SK-N-MC (cell line): ENCODE measurements around the gene YWHAH.

Experiments used
- EZH2 ChIP-seq: fragments of 200-600 bp; sonication (generic); IDR thresholded peaks from one replicate; pipeline ENCODE4 v1.6.1; 2017; ENCODE audit warnings: antibody characterized with exemption
- POLR2AphosphoS5 ChIP-seq: IDR thresholded peaks from 2 replicates; pipeline ENCODE4 v1.6.1; 2012; ENCODE audit warnings: mild to moderate bottlenecking, low read depth, low read length, borderline replicate concordance

DNA sequence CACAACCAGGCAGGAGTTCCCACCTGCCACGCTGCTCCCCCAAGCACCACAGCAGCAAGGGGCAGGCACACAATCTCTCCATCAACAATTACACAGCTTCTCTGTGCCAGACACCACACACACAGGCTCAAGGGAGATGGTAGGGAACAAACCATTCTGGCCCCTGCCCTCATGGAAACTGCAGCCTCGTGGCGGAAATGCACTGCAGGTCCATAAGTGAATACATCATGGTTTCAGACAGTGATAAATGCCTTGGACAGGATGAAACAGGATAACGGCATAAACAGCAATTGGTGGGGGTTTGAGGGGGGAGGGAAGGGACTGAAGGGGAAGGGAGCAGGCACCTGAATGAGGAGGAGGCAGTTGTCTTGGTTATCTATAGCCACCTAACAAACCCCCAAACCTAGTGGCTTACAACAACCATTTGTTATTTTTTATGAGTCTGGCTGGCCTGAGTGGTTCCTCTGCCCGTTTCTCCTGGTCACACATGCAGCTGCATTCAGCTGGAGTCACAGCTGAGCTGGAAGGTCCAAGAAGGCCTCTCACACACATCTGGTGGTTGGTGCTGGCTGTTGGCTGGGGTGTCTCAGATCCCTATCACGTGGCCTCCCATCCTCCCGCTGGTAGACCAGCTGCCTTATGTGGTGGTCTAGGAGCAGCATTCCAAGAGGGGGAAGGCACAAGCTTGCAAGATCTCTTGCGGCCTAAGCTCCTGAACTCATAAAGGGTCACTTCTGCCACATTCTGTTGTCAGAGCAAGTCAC, 15.0 kb upstream of the YWHAH start:
- TF ChIP-seq POLR2AphosphoS5: no peak
- TF ChIP-seq EZH2: no peak
